IMR-90 (cell line): ENCODE measurements around the gene CST9. TPM values are rescaled to one million over a fixed set of nuclear protein-coding genes. Genes with fewer than 3 reads are reported as not detected.

ENCODE experiments used
- ATAC-seq: fragments of 200-7000 bp; cut with Tn5 transposase; 2 replicates; pipeline ENCODE4 v1.9.1; 2020; ENCODE audit warnings: low read depth, mild to moderate bottlenecking, moderate library complexity
- BruUV-seq: library from RNA; stranded (reverse); fragments of 400-500 nt; replicated peaks from 2 replicates; lab custom pipeline; 2021; lab: Mats Ljungman, UMichigan
- CTCF ChIA-PET: fragments of 300-600 bp; formaldehyde crosslinking; extraction: SDS; loops from one replicate; lab custom pipeline; 2021; ENCODE audit warnings: antibody characterized with exemption; lab: Yijun Ruan, JAX
- POLR2A ChIA-PET: fragments of 300-600 bp; sonication (Branson Sonifier 250); formaldehyde crosslinking; loops from one replicate; lab custom pipeline; 2022; ENCODE audit warnings: antibody characterized with exemption; ENCODE audit not compliant: unreplicated experiment; lab: Charles Lee
- DNase-seq: peaks from one replicate; pipeline ENCODE4 v3.0.0; 2013
- H2AFZ ChIP-seq: replicated peaks from 2 replicates; pipeline ENCODE3; 2013; ENCODE audit warnings: low read length, mild to moderate bottlenecking; ENCODE audit not compliant: poor library complexity
- H2AK5ac ChIP-seq: 2 replicates; pipeline ENCODE4 v1.6.1; 2013; ENCODE audit warnings: low read depth, low read length, inconsistent platforms
- H2AK9ac ChIP-seq: replicated peaks from 2 replicates; pipeline ENCODE3; 2013; ENCODE audit warnings: mild to moderate bottlenecking, low read depth, low read length, moderate library complexity; ENCODE audit not compliant: poor library complexity
- H2BK120ac ChIP-seq: 2 replicates; pipeline ENCODE4 v1.6.1; 2013; ENCODE audit warnings: low read depth, low read length, inconsistent platforms
- H2BK15ac ChIP-seq: 3 replicates; pipeline ENCODE4 v1.6.1; 2013; ENCODE audit warnings: low read depth, low read length, inconsistent platforms
- H2BK20ac ChIP-seq: 2 replicates; pipeline ENCODE4 v1.6.1; 2013; ENCODE audit warnings: low read depth, mild to moderate bottlenecking, inconsistent platforms, low read length, moderate library complexity
- H2BK5ac ChIP-seq: 2 replicates; pipeline ENCODE4 v1.6.1; 2013; ENCODE audit warnings: mild to moderate bottlenecking, low read depth, low read length, inconsistent platforms; ENCODE audit not compliant: poor library complexity, severe bottlenecking
- H3K14ac ChIP-seq: replicated peaks from 2 replicates; pipeline ENCODE4 v1.6.1; 2013; ENCODE audit warnings: low read depth, low read length, inconsistent platforms
- H3K18ac ChIP-seq: 2 replicates; pipeline ENCODE4 v1.6.1; 2013; ENCODE audit warnings: low read depth, low read length, control low read depth
- H3K23ac ChIP-seq: 2 replicates; pipeline ENCODE4 v1.6.1; 2013; ENCODE audit warnings: low read depth, low read length, inconsistent platforms
- H3K27ac ChIP-seq: 2 replicates; pipeline ENCODE4 v1.5.1; 2013; ENCODE audit warnings: mild to moderate bottlenecking, control low read depth, low read length; ENCODE audit not compliant: insufficient read depth
- H3K27me3 ChIP-seq: 2 replicates; pipeline ENCODE4 v1.6.1; 2013; ENCODE audit warnings: low read length; ENCODE audit not compliant: control insufficient read depth, insufficient read depth
- H3K36me3 ChIP-seq: 2 replicates; pipeline ENCODE4 v1.6.1; 2013; ENCODE audit warnings: low read length, mixed read lengths; ENCODE audit not compliant: control insufficient read depth, insufficient read depth
- H3K4ac ChIP-seq: 2 replicates; pipeline ENCODE4 v1.6.1; 2013; ENCODE audit warnings: low read depth, low read length, inconsistent platforms
- H3K4me1 ChIP-seq: 2 replicates; pipeline ENCODE4 v1.6.1; 2013; ENCODE audit warnings: low read length, mixed read lengths; ENCODE audit not compliant: control insufficient read depth, insufficient read depth
- H3K4me2 ChIP-seq: 2 replicates; pipeline ENCODE4 v1.6.1; 2013; ENCODE audit warnings: low read depth, mild to moderate bottlenecking, control low read depth, low read length, moderate library complexity
- H3K4me3 ChIP-seq: 2 replicates; pipeline ENCODE4 v1.5.1; 2013; ENCODE audit warnings: low read depth, mild to moderate bottlenecking, control low read depth, low read length, moderate library complexity; ENCODE audit not compliant: insufficient read depth
- H3K56ac ChIP-seq: 2 replicates; pipeline ENCODE4 v1.6.1; 2013; ENCODE audit warnings: low read length, inconsistent platforms; ENCODE audit not compliant: insufficient read depth; ENCODE audit errors: extremely low read depth
- H3K79me1 ChIP-seq, 2 experiments: 2 replicates each; pipeline ENCODE4 v1.6.1; 2013; ENCODE audit warnings: low read length in 2 of 2, inconsistent platforms in 1 of 2, low read depth in 1 of 2
- H3K9ac ChIP-seq: 2 replicates; pipeline ENCODE4 v1.6.1; 2013; ENCODE audit warnings: low read depth, low read length, control low read depth
- H3K9me1 ChIP-seq: 2 replicates; pipeline ENCODE4 v1.6.1; 2013; ENCODE audit warnings: low read length, inconsistent platforms; ENCODE audit not compliant: insufficient read depth
- H3K9me3 ChIP-seq: 2 replicates; pipeline ENCODE4 v1.6.1; 2013; ENCODE audit warnings: low read length; ENCODE audit not compliant: control insufficient read depth, insufficient read depth
- H4K20me1 ChIP-seq: 2 replicates; pipeline ENCODE4 v1.6.1; 2013; ENCODE audit warnings: low read length, inconsistent platforms; ENCODE audit not compliant: insufficient read depth
- H4K5ac ChIP-seq: 2 replicates; pipeline ENCODE4 v1.6.1; 2013; ENCODE audit warnings: mild to moderate bottlenecking, low read depth, low read length, control low read depth
- H4K8ac ChIP-seq, 2 experiments: 2 replicates each; pipeline ENCODE4 v1.6.1; 2013; ENCODE audit warnings: low read depth in 2 of 2, low read length in 2 of 2, control low read depth in 1 of 2, inconsistent platforms in 1 of 2
- H4K91ac ChIP-seq: 2 replicates; pipeline ENCODE4 v1.6.1; 2013; ENCODE audit warnings: low read depth, low read length, inconsistent platforms; ENCODE audit not compliant: insufficient read depth
- CTCF ChIP-seq: conservative IDR thresholded peaks from 2 replicates; pipeline ENCODE4 v1.5.1; 2012; ENCODE audit warnings: mild to moderate bottlenecking, low read depth, low read length, improper control_type of control experiment
- MAFK ChIP-seq: IDR thresholded peaks from 2 replicates; pipeline ENCODE4 v1.6.1; 2012; ENCODE audit warnings: low read depth, low read length, improper control_type of control experiment
- NFE2L2 ChIP-seq: fragments of 150-350 bp; IDR thresholded peaks from 2 replicates; pipeline ENCODE4 v1.6.1; 2016; ENCODE audit warnings: low read depth, mild to moderate bottlenecking, low read length
- POLR2A ChIP-seq: IDR thresholded peaks from 2 replicates; pipeline ENCODE4 v1.6.1; 2012; ENCODE audit warnings: mild to moderate bottlenecking, low read depth, low read length
- WGBS, 2 experiments: methylation state at CpG; one replicate each; pipeline versions ENCODE4 v1.1.5 to v1.1.7; 2013; ENCODE audit warnings: missing lambda C conversion rate in 2 of 2; ENCODE audit not compliant: insufficient read length in 1 of 2; ENCODE audit errors: extremely low coverage in 2 of 2; 5-methylcytosine and 5-hydroxymethylcytosine counted together
- dilution Hi-C: fragments of 300-500 bp; cut with HindIII; formaldehyde crosslinking; loops from one replicate; pipeline ENCODE4 v1.14.3; 2018; ENCODE audit warnings: low sequenced_read_pairs; ENCODE audit not compliant: unreplicated experiment
- in situ Hi-C: fragments of 300-500 bp; cut with MboI; formaldehyde crosslinking; loops from 3 replicates; pipeline ENCODE4 v1.14.3; 2019; ENCODE audit warnings: low sequenced_read_pairs, inconsistent platforms, mixed read lengths
- intact Hi-C: fragments of 100-400 bp; cut with micrococcal nuclease; formaldehyde crosslinking; loops from 2 replicates; pipeline ENCODE4 v1.10.0; 2022
- polyA plus RNA-seq, 3 experiments: library from polyadenylated mRNA; depleted of rRNA; stranded (reverse); fragments of >200 nt; gene quantifications; 2 replicates each; pipeline ENCODE4 v1.2.3, GENCODE V29; 2012; ENCODE audit warnings: low replicate concordance in 1 of 3
- total RNA-seq: library from RNA; depleted of rRNA; stranded (reverse); fragments of >200 nt; gene quantifications from 2 replicates; pipeline ENCODE4 v1.2.3, GENCODE V29; 2012

The CST9 gene
- total and polyA plus RNA-seq, 2 of the 4 experiments (the other 2 are of a cell fraction), result not detected

DNA sequence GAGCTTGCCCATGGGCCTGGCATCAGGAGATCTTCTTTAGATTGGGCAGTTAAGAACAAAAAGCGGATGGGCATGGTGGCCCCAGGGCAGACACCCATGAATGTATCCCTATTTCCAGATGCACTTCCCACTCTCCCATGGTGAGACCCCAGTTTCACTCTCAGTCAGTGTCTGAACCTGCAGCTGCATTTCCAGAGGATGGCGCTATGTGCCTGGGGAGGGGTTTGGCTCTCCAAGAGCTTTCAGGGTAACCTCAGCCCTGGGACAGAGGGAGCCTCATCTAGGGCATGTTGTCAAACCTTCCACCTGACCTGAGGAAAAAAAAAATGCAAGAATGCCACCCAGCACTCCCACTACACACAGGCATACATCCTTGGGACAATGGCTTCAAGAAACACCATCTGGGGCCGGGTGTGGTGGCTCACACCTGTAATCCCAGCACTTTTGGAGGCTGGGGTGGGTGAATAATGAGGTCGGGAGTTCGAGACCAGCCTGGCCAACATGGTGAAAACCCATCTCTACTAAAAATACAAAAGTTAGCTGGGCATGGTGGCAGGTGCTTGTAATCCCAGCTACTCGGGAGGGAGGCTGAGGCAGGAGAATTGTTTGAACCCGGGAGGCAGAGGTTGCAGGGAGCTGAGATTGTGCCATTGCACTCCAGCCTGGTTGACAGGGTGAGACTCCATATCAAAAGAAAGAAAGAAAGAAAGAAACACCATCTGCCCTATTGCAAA lies 39.4 kb downstream of the CST9 start:
- no peak overlapping the region for H4K8ac ChIP-seq
- H4K91ac ChIP-seq, result no peak overlapping the region
- H2AK5ac ChIP-seq, result no peak overlapping the region
- DNase-seq (no peak), ATAC-seq (no peak)
- peaks cover 4% of the 10 kb centered on the region; the same call in 1 of the 2 replicates for H3K9me3 ChIP-seq
- BruUV-seq, result no TSS peak
- H3K27me3 ChIP-seq, result peaks cover 3% of the 10 kb centered on the region
- TF ChIP-seq CTCF (no peak), MAFK (no peak), NFE2L2 (no peak), POLR2A (no peak)
- H2AFZ ChIP-seq, result no peak overlapping the region
- no peak overlapping the region for H2AK9ac ChIP-seq
- no peak overlapping the region for H3K18ac ChIP-seq
- H3K36me3 ChIP-seq, result no peaks in the 10 kb centered on the region
- H3K4me1 ChIP-seq, result no peaks in the 10 kb centered on the region
- H3K14ac ChIP-seq, result no peak overlapping the region
- H3K4me3 ChIP-seq, result no peak overlapping the region
- H3K27ac ChIP-seq, result no peak overlapping the region
- dilution Hi-C loops, result no loop called here
- no peak overlapping the region for H3K56ac ChIP-seq
- intact Hi-C loops, result no loop called here
- CTCF ChIA-PET, result no interaction called here
- H4K20me1 ChIP-seq, result no peaks in the 10 kb centered on the region
- H2BK20ac ChIP-seq, result no peak overlapping the region
- no peaks in the 10 kb centered on the region for H3K79me1 ChIP-seq
- H3K4me2 ChIP-seq, result no peak overlapping the region
- H2BK5ac ChIP-seq, result no peak overlapping the region
- no peak overlapping the region for H3K9ac ChIP-seq
- H3K4ac ChIP-seq, result no peak overlapping the region
- POLR2A ChIA-PET, result no interaction called here
- no peak overlapping the region for H2BK15ac ChIP-seq
- no peaks in the 10 kb centered on the region for H3K9me1 ChIP-seq
- no peak overlapping the region for H4K5ac ChIP-seq
- H2BK120ac ChIP-seq, result no peak overlapping the region
- no peak overlapping the region for H3K23ac ChIP-seq
- WGBS, 2 experiments, result 33% methylated on average over 1 of the region's 7 CpGs; no CpG with 5 or more reads in 1 of the 2 experiments
- in situ Hi-C loops, result no loop called here
